ENCODE data around the gene KPNA3. TPM values are rescaled to one million over a fixed set of nuclear protein-coding genes. Genes with fewer than 3 reads are reported as not detected.
"Not testable (repeated sequence)": the region's sequence is repeated elsewhere in the genome, so short reads cannot be mapped to it uniquely, and the experiment has no call there.

KPNA3 gene
- total and polyA plus RNA-seq, 2 experiments from 2014 or later: 23.8 to 32.6 TPM

- no peak for DNase-seq (ENCODE audit: low read depth in 1 of 2, low spot score in 1 of 2)
- Histone ChIP-seq H3K27ac (no peak overlapping the region), H3K4me3 (no peak overlapping the region), H3K4me1 (ENCODE audit: low read depth) (peaks cover 10% of the 10 kb centered on the region), H3K9me3 (ENCODE audit: low read depth) (no peaks in the 10 kb centered on the region), H3K36me3 (no peaks in the 10 kb centered on the region), H3K27me3 (no peaks in the 10 kb centered on the region)
- no peak for TF ChIP-seq CTCF (IDR thresholded peaks at IDR 0.05; ENCODE audit: low read depth, low read length)
These were observed 13.6 kb upstream of the KPNA3 start for GRCh38 chr13:49806126-49806536.

- DNase-seq (ENCODE audit: low read depth in 1 of 2, low spot score in 1 of 2); H3K9me3 ChIP-seq (ENCODE audit: low read depth); H3K27me3 ChIP-seq: not testable (repeated sequence)
These were observed 10.6 kb upstream of the KPNA3 start for GRCh38 chr13:49803047-49803446.

GRCh38 chr13:49802426-49802825 lies 9.9 kb upstream of the KPNA3 start:
- Histone ChIP-seq H3K36me3 (no peaks in the 10 kb centered on the region), H3K4me1 (ENCODE audit: low read depth) (no peaks in the 10 kb centered on the region)

More at GRCh38 chr13:49803047-49803446, 10.6 kb upstream of the KPNA3 start:
- not testable (repeated sequence) for H3K36me3 ChIP-seq; H3K4me1 ChIP-seq (ENCODE audit: low read depth); H3K27ac ChIP-seq; H3K4me3 ChIP-seq

GRCh38 chr13:49791711-49792549 lies 552 bp downstream of the KPNA3 start:
- no peaks in the 10 kb centered on the region for H3K27me3 ChIP-seq
- no peaks in the 10 kb centered on the region for H3K36me3 ChIP-seq
- H3K4me3 ChIP-seq: peak overlapping the region; percentile 100
- TF ChIP-seq CTCF (IDR thresholded peaks at IDR 0.05; ENCODE audit: low read depth, low read length): no peak
- H3K4me1 ChIP-seq (ENCODE audit: low read depth): peaks cover 25% of the 10 kb centered on the region
- H3K9me3 ChIP-seq (ENCODE audit: low read depth): no peaks in the 10 kb centered on the region
- DNase-seq (ENCODE audit: low read depth in 1 of 2, low spot score in 1 of 2): peak; percentile 49 to 53
- H3K27ac ChIP-seq: peak overlapping the region; percentile 88

More at GRCh38 chr13:49802426-49802825, 9.9 kb upstream of the KPNA3 start:
- Histone ChIP-seq H3K4me3 (no peak overlapping the region), H3K27me3 (no peaks in the 10 kb centered on the region), H3K9me3 (ENCODE audit: low read depth) (no peaks in the 10 kb centered on the region), H3K27ac (no peak overlapping the region)
- TF ChIP-seq CTCF (IDR thresholded peaks at IDR 0.05; ENCODE audit: low read depth, low read length): no peak
- no peak for DNase-seq (ENCODE audit: low read depth in 1 of 2, low spot score in 1 of 2)

- Histone ChIP-seq H3K36me3 (no peaks in the 10 kb centered on the region), H3K4me3 (peak overlapping the region; percentile 100), H3K9me3 (ENCODE audit: low read depth) (no peaks in the 10 kb centered on the region), H3K4me1 (ENCODE audit: low read depth) (peaks cover 31% of the 10 kb centered on the region), H3K27me3 (no peaks in the 10 kb centered on the region), H3K27ac (peak overlapping the region; percentile 88)
- peak; percentile 30 to 42 for DNase-seq (ENCODE audit: low read depth in 1 of 2, low spot score in 1 of 2)
- TF ChIP-seq CTCF (IDR thresholded peaks at IDR 0.05; ENCODE audit: low read depth, low read length): peak; percentile 9
These were observed 1.2 kb downstream of the KPNA3 start for GRCh38 chr13:49791315-49791710.

GRCh38 chr13:49789968-49790367 lies 2.5 kb downstream of the KPNA3 start:
- TF ChIP-seq CTCF (IDR thresholded peaks at IDR 0.05; ENCODE audit: low read depth, low read length): no peak
- H3K27ac ChIP-seq: no peak overlapping the region
- H3K9me3 ChIP-seq (ENCODE audit: low read depth): no peaks in the 10 kb centered on the region
- no peaks in the 10 kb centered on the region for H3K36me3 ChIP-seq
- DNase-seq (ENCODE audit: low read depth in 1 of 2, low spot score in 1 of 2): no peak
- no peaks in the 10 kb centered on the region for H3K27me3 ChIP-seq
- H3K4me1 ChIP-seq (ENCODE audit: low read depth): peaks cover 31% of the 10 kb centered on the region
- H3K4me3 ChIP-seq: no peak overlapping the region
